GM23338 (cell line): ENCODE results near the gene PEPD. TPM values are rescaled to one million over a fixed set of nuclear protein-coding genes. Genes with fewer than 3 reads are reported as not detected.
A peak's percentile ranks its signal among the peaks of the same experiment; 100 is the strongest.

Source experiments
- ATAC-seq: fragments of 200-7000 bp; cut with Tn5 transposase; 3 replicates; pipeline ENCODE4 v1.9.1; 2020
- DNase-seq: peaks from one replicate; pipeline ENCODE4 v3.0.0-alpha.2; 2015; ENCODE audit warnings: low spot score
- H2AFZ ChIP-seq: fragments of 200-600 bp; sonication (generic); 2 replicates; pipeline ENCODE4 v1.8.0; 2016; ENCODE audit warnings: antibody characterized with exemption, mild to moderate bottlenecking, moderate library complexity
- H3F3A ChIP-seq: fragments of 200-600 bp; sonication (generic); replicated peaks from 2 replicates; pipeline ENCODE4 v1.8.0; 2017; ENCODE audit warnings: antibody characterized with exemption, mixed run types, low read depth
- H3K27ac ChIP-seq: fragments of 200-600 bp; sonication (generic); 2 replicates; pipeline ENCODE4 v1.6.1; 2016; ENCODE audit warnings: low read depth
- H3K27me3 ChIP-seq: fragments of 200-600 bp; sonication (generic); 2 replicates; pipeline ENCODE4 v1.8.0; 2016; ENCODE audit warnings: mild to moderate bottlenecking, mixed run types, moderate library complexity; ENCODE audit not compliant: insufficient read depth
- H3K36me3 ChIP-seq: fragments of 200-600 bp; sonication (generic); 2 replicates; pipeline ENCODE4 v1.8.0; 2016; ENCODE audit warnings: mild to moderate bottlenecking; ENCODE audit not compliant: insufficient read depth
- H3K4me1 ChIP-seq: fragments of 200-600 bp; sonication (generic); 2 replicates; pipeline ENCODE4 v1.8.0; 2016; ENCODE audit warnings: mild to moderate bottlenecking, moderate library complexity; ENCODE audit not compliant: insufficient read depth
- H3K4me2 ChIP-seq: fragments of 200-600 bp; sonication (generic); 2 replicates; pipeline ENCODE4 v1.7.1; 2017; ENCODE audit warnings: mixed run types
- H3K4me3 ChIP-seq: fragments of 200-600 bp; sonication (generic); 2 replicates; pipeline ENCODE4 v1.6.1; 2016; ENCODE audit warnings: mixed run types
- H3K79me2 ChIP-seq: fragments of 200-600 bp; sonication (generic); replicated peaks from 2 replicates; pipeline ENCODE4 v1.8.0; 2017; ENCODE audit warnings: mild to moderate bottlenecking; ENCODE audit not compliant: insufficient read depth
- H3K9me2 ChIP-seq: fragments of 200-600 bp; sonication (generic); 2 replicates; pipeline ENCODE4 v1.8.0; 2017; ENCODE audit not compliant: insufficient read depth
- H4K20me1 ChIP-seq: fragments of 200-600 bp; sonication (generic); replicated peaks from 2 replicates; pipeline ENCODE4 v1.8.0; 2017; ENCODE audit warnings: mild to moderate bottlenecking; ENCODE audit not compliant: insufficient read depth
- H3K27ac Mint-ChIP-seq: 2 replicates; pipeline ENCODE4 v1.8.0; 2020; ENCODE audit warnings: inconsistent platforms, mild to moderate bottlenecking, moderate library complexity, mixed read lengths
- H3K27me3 Mint-ChIP-seq: 3 replicates; pipeline ENCODE4 v1.8.0; 2022; ENCODE audit warnings: low read depth, mild to moderate bottlenecking, moderate library complexity, mixed read lengths, inconsistent platforms; ENCODE audit not compliant: insufficient read depth, poor library complexity
- H3K36me3 Mint-ChIP-seq: 3 replicates; pipeline ENCODE4 v1.8.0; 2021; ENCODE audit warnings: low read depth, mild to moderate bottlenecking, inconsistent platforms, moderate library complexity, mixed read lengths
- H3K4me1 Mint-ChIP-seq: 3 replicates; pipeline ENCODE4 v1.8.0; 2020; ENCODE audit warnings: mild to moderate bottlenecking, inconsistent platforms, mixed read lengths
- H3K4me3 Mint-ChIP-seq: 3 replicates; pipeline ENCODE4 v1.8.0; 2021; ENCODE audit warnings: moderate library complexity, mild to moderate bottlenecking, inconsistent platforms, mixed read lengths
- H3K9me3 Mint-ChIP-seq: 3 replicates; pipeline ENCODE4 v1.8.0; 2020; ENCODE audit warnings: moderate library complexity, mild to moderate bottlenecking, inconsistent platforms, mixed read lengths
- CREB1 ChIP-seq: fragments of 250-450 bp; sonication (Bioruptor Pico); IDR thresholded peaks from 2 replicates; pipeline ENCODE4 v1.5.0; 2020; ENCODE audit warnings: low read depth, mild to moderate bottlenecking, moderate library complexity
- CTCF ChIP-seq, 2 experiments: fragments of 200-600 bp in 1 of 2; sonication (generic) in 1 of 2; conservative IDR thresholded peaks; 2 replicates each; pipeline versions ENCODE4 v1.5.1 to v1.6.1; 2016 to 2017; ENCODE audit warnings: antibody characterized with exemption in 2 of 2, low read depth in 2 of 2, mild to moderate bottlenecking in 2 of 2, moderate library complexity in 1 of 2
- ETS1 ChIP-seq: IDR thresholded peaks from 2 replicates; pipeline ENCODE4 v1.6.1; 2016; ENCODE audit warnings: antibody characterized with exemption
- EZH2 ChIP-seq: fragments of 200-600 bp; sonication (generic); IDR thresholded peaks from one replicate; pipeline ENCODE4 v1.8.0; 2017; ENCODE audit warnings: antibody characterized with exemption, mild to moderate bottlenecking, low read depth; ENCODE audit not compliant: unreplicated experiment
- EZH2phosphoT487 ChIP-seq: fragments of 200-600 bp; sonication (generic); IDR thresholded peaks from one replicate; pipeline ENCODE4 v1.8.1; 2018; ENCODE audit warnings: antibody characterized with exemption; ENCODE audit not compliant: unreplicated experiment
- NANOG ChIP-seq: IDR thresholded peaks from 2 replicates; pipeline ENCODE4 v1.6.1; 2016; ENCODE audit warnings: antibody characterized with exemption, borderline replicate concordance
- POLR2AphosphoS5 ChIP-seq: IDR thresholded peaks from 2 replicates; pipeline ENCODE4 v1.6.1; 2016; ENCODE audit warnings: antibody characterized with exemption, low read depth
- STAT1 ChIP-seq: IDR thresholded peaks from one replicate; pipeline ENCODE4 v1.6.1; 2016; ENCODE audit warnings: antibody characterized with exemption; ENCODE audit not compliant: unreplicated experiment
- ZNF331 ChIP-seq: fragments of 250-450 bp; sonication (Bioruptor Pico); IDR thresholded peaks from 2 replicates; pipeline ENCODE4 v1.5.0; 2020; ENCODE audit warnings: low read depth, mild to moderate bottlenecking, moderate library complexity
- ZNF462 ChIP-seq: fragments of 250-450 bp; sonication (Bioruptor Pico); IDR thresholded peaks from 2 replicates; pipeline ENCODE4 v1.5.0; 2020; ENCODE audit warnings: mild to moderate bottlenecking, moderate library complexity
- polyA plus RNA-seq: library from polyadenylated mRNA; unstranded; fragments of >200 nt; fragmentation: Nextera tagmentation; extraction: Ambion mirVana; gene quantifications from 2 replicates; pipeline ENCODE4 v1.2.1, GENCODE V29; 2016
- total RNA-seq: library from RNA; depleted of rRNA; stranded (reverse); fragments of >200 nt; shearing (Covaris generic); gene quantifications from 2 replicates; pipeline ENCODE4 v1.2.3, GENCODE V29; 2014

PEPD gene
- total and polyA plus RNA-seq, 2 experiments from 2014 or later: 81.7 to 89.2 TPM

GRCh38 chr19:33394723-33395560 is 126.6 kb downstream of the PEPD start:
- H3K27me3 Mint-ChIP-seq: peaks cover 6% of the 10 kb centered on the region
- H3K4me2 ChIP-seq: no peak overlapping the region
- H3K4me3 ChIP-seq: no peak overlapping the region
- H3K27ac ChIP-seq: no peak overlapping the region
- H3K9me2 ChIP-seq: no peaks in the 10 kb centered on the region
- H3K4me1 Mint-ChIP-seq: peaks cover 19% of the 10 kb centered on the region
- peak overlapping the region; percentile 62 for H3K27ac Mint-ChIP-seq
- no peaks in the 10 kb centered on the region; the same call in 1 of the 2 replicates for H4K20me1 ChIP-seq
- H3F3A ChIP-seq: no peaks in the 10 kb centered on the region
- H3K36me3 Mint-ChIP-seq: no peaks in the 10 kb centered on the region
- H3K9me3 Mint-ChIP-seq: no peaks in the 10 kb centered on the region; the same call in 2 of the 3 replicates
- H3K36me3 ChIP-seq: no peaks in the 10 kb centered on the region
- H3K27me3 ChIP-seq: no peaks in the 10 kb centered on the region
- H3K4me1 ChIP-seq: no peaks in the 10 kb centered on the region
- no peak overlapping the region for H3K4me3 Mint-ChIP-seq
- TF ChIP-seq CTCF (conservative IDR thresholded peaks at IDR 0.05; ENCODE audit: low read depth in 2 of 2): no peak
- TF ChIP-seq ZNF331: no peak
- ATAC-seq: no peak
- no peak overlapping the region for H2AFZ ChIP-seq
- no peaks in the 10 kb centered on the region for H3K79me2 ChIP-seq
- DNase-seq: no peak

GRCh38 chr19:33394006-33394722 is 127.4 kb downstream of the PEPD start:
- H3K36me3 ChIP-seq: no peaks in the 10 kb centered on the region
- H3K36me3 Mint-ChIP-seq: no peaks in the 10 kb centered on the region
- H3K27me3 ChIP-seq: no peaks in the 10 kb centered on the region
- no peak overlapping the region for H3K4me2 ChIP-seq
- no peaks in the 10 kb centered on the region for H3K79me2 ChIP-seq
- H3K9me3 Mint-ChIP-seq: no peaks in the 10 kb centered on the region; the same call in 2 of the 3 replicates
- H3K4me3 Mint-ChIP-seq: no peak overlapping the region
- no peaks in the 10 kb centered on the region for H3F3A ChIP-seq
- H3K4me1 Mint-ChIP-seq: peaks cover 19% of the 10 kb centered on the region
- no peaks in the 10 kb centered on the region for H3K9me2 ChIP-seq
- no peaks in the 10 kb centered on the region; the same call in 1 of the 2 replicates for H4K20me1 ChIP-seq
- DNase-seq (no peak), ATAC-seq (no peak)
- H2AFZ ChIP-seq: no peak overlapping the region
- no peak overlapping the region for H3K27ac Mint-ChIP-seq
- no peaks in the 10 kb centered on the region for H3K4me1 ChIP-seq
- H3K27me3 Mint-ChIP-seq: peaks cover 7% of the 10 kb centered on the region
- no peak overlapping the region for H3K27ac ChIP-seq
- H3K4me3 ChIP-seq: no peak overlapping the region
- TF ChIP-seq STAT1: no peak
- no peak for TF ChIP-seq ETS1
- no peak for TF ChIP-seq EZH2phosphoT487
- TF ChIP-seq ZNF331: no peak
- TF ChIP-seq ZNF462 (CRISPR knock-in tag): no peak
- TF ChIP-seq POLR2AphosphoS5: no peak
- no peak for TF ChIP-seq EZH2
- TF ChIP-seq NANOG: no peak
- no peak for TF ChIP-seq CREB1 (CRISPR knock-in tag)
